ENCODE data around the gene STMND1. TPM values are rescaled to one million over a fixed set of nuclear protein-coding genes. Genes with fewer than 3 reads are reported as not detected.

STMND1 gene
- total RNA-seq, 1 experiment from 2014 or later, result not detected

DNA sequence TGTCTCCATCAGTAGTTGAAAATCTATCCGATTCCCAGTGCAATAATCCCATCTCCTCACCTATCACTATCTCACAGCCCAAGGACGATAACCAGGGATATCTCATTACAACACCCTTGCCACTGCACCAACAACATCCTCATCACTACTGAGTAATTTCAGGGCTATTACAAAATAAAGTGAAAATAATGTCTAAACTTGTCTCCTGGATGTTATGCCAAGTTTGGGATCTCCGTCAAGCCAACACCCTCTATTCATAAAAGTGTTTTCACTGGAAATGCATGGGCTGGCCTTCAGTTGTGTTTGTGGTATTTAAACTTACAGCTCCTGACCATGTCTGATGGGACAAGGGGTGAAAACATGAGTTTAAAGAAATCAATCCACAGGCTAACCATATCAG is 42.0 kb upstream of the STMND1 start:
- Histone ChIP-seq H3K4me1 (ENCODE audit: insufficient read depth, low read length) (no peaks in the 10 kb centered on the region), H2AK5ac (ENCODE audit: insufficient read length, low read length) (no peak overlapping the region), H4K20me1 (ENCODE audit: control insufficient read depth, insufficient read depth, insufficient read length) (no peaks in the 10 kb centered on the region), H3K18ac (ENCODE audit: insufficient read length, low read depth, low read length) (no peak overlapping the region), H3K4ac (ENCODE audit: low read depth, low read length) (no peak overlapping the region), H3K9ac (ENCODE audit: extremely low read depth, insufficient read length, low read length) (no peak overlapping the region), H3K27me3 (ENCODE audit: insufficient read depth, low read length) (no peaks in the 10 kb centered on the region), H2BK20ac (ENCODE audit: low read depth, low read length, poor library complexity, severe bottlenecking) (no peak overlapping the region), H2AFZ (ENCODE audit: low read length) (no peak overlapping the region), H3K27ac (ENCODE audit: insufficient read length, low read depth, low read length) (no peak overlapping the region), H3K79me1 (ENCODE audit: insufficient read depth, low read depth, low read length, poor library complexity, severe bottlenecking) (no peaks in the 10 kb centered on the region), H3K23me2 (ENCODE audit: insufficient read length, low read depth, low read length, poor library complexity, severe bottlenecking) (no peaks in the 10 kb centered on the region), H3K79me2 (ENCODE audit: insufficient read depth, low read length) (no peaks in the 10 kb centered on the region), H2BK5ac (ENCODE audit: insufficient read length, low read length) (no peak overlapping the region), H3K56ac (ENCODE audit: insufficient read length, low read depth, low read length) (no peak overlapping the region), H3K23ac (ENCODE audit: insufficient read length, low read depth, low read length) (no peak overlapping the region), H2BK15ac (ENCODE audit: low read depth, low read length) (no peak overlapping the region), H3K4me2 (ENCODE audit: insufficient read depth, insufficient read length, low read length) (no peak overlapping the region), H3K9me3 (ENCODE audit: control insufficient read depth, low read depth, low read length) (no peaks in the 10 kb centered on the region), H3T11ph (ENCODE audit: low read length) (no peak overlapping the region), H2BK120ac (ENCODE audit: low read depth, low read length, poor library complexity, severe bottlenecking) (no peak overlapping the region), H3K14ac (ENCODE audit: insufficient read depth, low read length) (no peak overlapping the region), H4K5ac (ENCODE audit: insufficient read length, low read depth, low read length) (no peak overlapping the region), H2BK12ac (ENCODE audit: insufficient read length, low read depth, low read length) (no peak overlapping the region), H4K91ac (ENCODE audit: insufficient read length, low read depth, low read length) (no peak overlapping the region), H4K8ac (replicated peaks; ENCODE audit: insufficient read length, low read depth, low read length) (no peak overlapping the region)
- Mint-ChIP-seq H3K36me3 (ENCODE audit: insufficient read depth in 1 of 3, low read depth in 3 of 3) (no peaks in the 10 kb centered on the region), H3K4me1 (no peaks in the 10 kb centered on the region), H3K27ac (no peak overlapping the region), H3K27me3 (ENCODE audit: low read depth) (peaks cover 4% of the 10 kb centered on the region), H3K9me3 (no peaks in the 10 kb centered on the region), H3K4me3 (no peak overlapping the region)
- WGBS (ENCODE audit: extremely low coverage, insufficient read length, low lambda C conversion rate), result no CpG with 5 or more reads among the region's 3 CpGs
- DNase-seq, result no peak
- TF ChIP-seq, protein P1, sequence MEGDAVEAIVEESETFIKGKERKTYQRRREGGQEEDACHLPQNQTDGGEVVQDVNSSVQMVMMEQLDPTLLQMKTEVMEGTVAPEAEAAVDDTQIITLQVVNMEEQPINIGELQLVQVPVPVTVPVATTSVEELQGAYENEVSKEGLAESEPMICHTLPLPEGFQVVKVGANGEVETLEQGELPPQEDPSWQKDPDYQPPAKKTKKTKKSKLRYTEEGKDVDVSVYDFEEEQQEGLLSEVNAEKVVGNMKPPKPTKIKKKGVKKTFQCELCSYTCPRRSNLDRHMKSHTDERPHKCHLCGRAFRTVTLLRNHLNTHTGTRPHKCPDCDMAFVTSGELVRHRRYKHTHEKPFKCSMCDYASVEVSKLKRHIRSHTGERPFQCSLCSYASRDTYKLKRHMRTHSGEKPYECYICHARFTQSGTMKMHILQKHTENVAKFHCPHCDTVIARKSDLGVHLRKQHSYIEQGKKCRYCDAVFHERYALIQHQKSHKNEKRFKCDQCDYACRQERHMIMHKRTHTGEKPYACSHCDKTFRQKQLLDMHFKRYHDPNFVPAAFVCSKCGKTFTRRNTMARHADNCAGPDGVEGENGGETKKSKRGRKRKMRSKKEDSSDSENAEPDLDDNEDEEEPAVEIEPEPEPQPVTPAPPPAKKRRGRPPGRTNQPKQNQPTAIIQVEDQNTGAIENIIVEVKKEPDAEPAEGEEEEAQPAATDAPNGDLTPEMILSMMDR (conservative IDR thresholded peaks at IDR 0.05), result no peak
